A549 (cell line): ENCODE results near the gene NTNG1.

Source experiments
- BHLHE40 ChIP-seq: IDR thresholded peaks from 2 replicates; pipeline ENCODE4 v1.6.1; 2012; ENCODE audit warnings: low read depth, low read length, inconsistent platforms
- ESRRA ChIP-seq: fragments of 150-350 bp; IDR thresholded peaks from 2 replicates; pipeline ENCODE4 v1.6.1; 2014; ENCODE audit warnings: mild to moderate bottlenecking, low read length, borderline replicate concordance
- POLR2A ChIP-seq: IDR thresholded peaks from 2 replicates; pipeline ENCODE4 v1.6.1; 2012; ENCODE audit warnings: mild to moderate bottlenecking, low read length
- SREBF2 ChIP-seq: fragments of 450-650 bp; IDR thresholded peaks from 2 replicates; pipeline ENCODE4 v1.6.1; 2014; ENCODE audit warnings: mild to moderate bottlenecking, moderate library complexity

DNA sequence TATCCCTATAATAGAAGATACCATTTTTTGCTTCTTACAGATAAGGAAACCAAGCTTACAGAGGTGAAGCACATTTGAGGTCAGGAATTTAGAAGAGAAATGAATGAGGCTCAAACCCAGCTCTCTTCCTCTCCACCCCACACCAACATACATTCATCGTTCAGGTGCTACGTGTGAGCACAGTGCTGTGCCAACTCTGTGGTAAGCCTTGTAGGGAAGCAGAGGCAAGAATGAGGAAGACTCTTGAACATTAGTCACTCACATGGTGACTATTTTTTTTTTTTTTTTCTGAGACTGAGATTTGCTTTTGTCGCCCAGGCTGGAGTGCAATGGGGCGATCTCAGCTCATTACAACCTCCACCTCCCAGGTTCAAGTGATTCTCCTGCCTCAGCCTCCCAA, 314.0 kb downstream of the NTNG1 start:
- no peak for TF ChIP-seq SREBF2
- TF ChIP-seq ESRRA: no peak
- no peak for TF ChIP-seq POLR2A
- TF ChIP-seq BHLHE40: no peak
